ENCODE results near the gene ANKHD1.

ANKHD1 gene

GRCh38 chr5:140488914-140489313, 87.3 kb downstream of the ANKHD1 start:
- Mint-ChIP-seq H3K4me3 (no peak overlapping the region), H3K9me3 (no peaks in the 10 kb centered on the region), H3K27me3 (no peaks in the 10 kb centered on the region), H3K27ac (no peak overlapping the region), H3K36me3 (peaks cover 40% of the 10 kb centered on the region), H3K4me1 (no peaks in the 10 kb centered on the region)
- DNase-seq, result no peak
- CTCF ChIA-PET, result no interaction called here

- no peaks in the 10 kb centered on the region for H3K27me3 Mint-ChIP-seq
- H3K4me3 Mint-ChIP-seq, result no peak overlapping the region
- no peaks in the 10 kb centered on the region for H3K4me1 Mint-ChIP-seq
- H3K9me3 Mint-ChIP-seq, result no peaks in the 10 kb centered on the region
- CTCF ChIA-PET, result no interaction called here
- no peak overlapping the region for H3K27ac Mint-ChIP-seq
- DNase-seq, result no peak
- H3K36me3 Mint-ChIP-seq, result peaks cover 26% of the 10 kb centered on the region
Measured at GRCh38 chr5:140497897-140498296, 96.3 kb downstream of the ANKHD1 start.

- CTCF ChIA-PET, result no interaction called here
- Mint-ChIP-seq H3K36me3 (peaks cover 20% of the 10 kb centered on the region), H3K4me1 (no peaks in the 10 kb centered on the region), H3K27me3 (no peaks in the 10 kb centered on the region), H3K9me3 (no peaks in the 10 kb centered on the region), H3K4me3 (no peak overlapping the region), H3K27ac (no peak overlapping the region)
- DNase-seq, result no peak
Measured at GRCh38 chr5:140498591-140498990, 97.0 kb downstream of the ANKHD1 start.

GRCh38 chr5:140502834-140503233, 101.2 kb downstream of the ANKHD1 start:
- H3K27ac Mint-ChIP-seq, result no peak overlapping the region
- H3K4me3 Mint-ChIP-seq, result no peak overlapping the region
- no peaks in the 10 kb centered on the region for H3K4me1 Mint-ChIP-seq
- no peaks in the 10 kb centered on the region for H3K27me3 Mint-ChIP-seq
- no peak for DNase-seq
- CTCF ChIA-PET, result interaction anchor here (0.8 kb wide), 1 partner anchor 262 kb away, joined by 3 read pairs; no protein-coding TSS in a partner anchor
- H3K9me3 Mint-ChIP-seq, result no peaks in the 10 kb centered on the region
- peaks cover 17% of the 10 kb centered on the region for H3K36me3 Mint-ChIP-seq

- Mint-ChIP-seq H3K4me1 (no peaks in the 10 kb centered on the region), H3K27ac (no peak overlapping the region), H3K36me3 (peaks cover 49% of the 10 kb centered on the region), H3K27me3 (no peaks in the 10 kb centered on the region), H3K4me3 (no peak overlapping the region), H3K9me3 (no peaks in the 10 kb centered on the region)
- no peak for DNase-seq
- CTCF ChIA-PET, result no interaction called here
Measured at GRCh38 chr5:140509898-140510297, 108.3 kb downstream of the ANKHD1 start.

GRCh38 chr5:140513124-140513523, 111.5 kb downstream of the ANKHD1 start:
- H3K4me3 Mint-ChIP-seq, result no peak overlapping the region
- DNase-seq, result no peak
- H3K27ac Mint-ChIP-seq, result no peak overlapping the region
- no peaks in the 10 kb centered on the region for H3K9me3 Mint-ChIP-seq
- CTCF ChIA-PET, result no interaction called here
- no peaks in the 10 kb centered on the region for H3K4me1 Mint-ChIP-seq
- H3K36me3 Mint-ChIP-seq, result peaks cover 48% of the 10 kb centered on the region
- no peaks in the 10 kb centered on the region for H3K27me3 Mint-ChIP-seq

- Mint-ChIP-seq H3K4me1 (no peaks in the 10 kb centered on the region), H3K27ac (no peak overlapping the region)
Measured at GRCh38 chr5:140524003-140524402, 122.4 kb downstream of the ANKHD1 start.

GRCh38 chr5:140540227-140540626, 138.6 kb downstream of the ANKHD1 start:
- CTCF ChIA-PET, result interaction anchor here (0.9 to 1.2 kb wide), 2 partner anchors 11 to 95 kb away, joined by 3 read pairs; no protein-coding TSS in a partner anchor
- Mint-ChIP-seq H3K4me1 (no peaks in the 10 kb centered on the region), H3K27me3 (no peaks in the 10 kb centered on the region), H3K27ac (no peak overlapping the region), H3K36me3 (peaks cover 54% of the 10 kb centered on the region), H3K9me3 (no peaks in the 10 kb centered on the region), H3K4me3 (no peak overlapping the region)
- no peak for DNase-seq

More at GRCh38 chr5:140524003-140524402, 122.4 kb downstream of the ANKHD1 start:
- Mint-ChIP-seq H3K27me3 (no peaks in the 10 kb centered on the region), H3K9me3 (peaks cover 2% of the 10 kb centered on the region), H3K36me3 (peaks cover 41% of the 10 kb centered on the region), H3K4me3 (no peak overlapping the region)
- CTCF ChIA-PET, result no interaction called here
- DNase-seq, result no peak

- Mint-ChIP-seq H3K4me3 (no peak overlapping the region), H3K27ac (no peak overlapping the region), H3K9me3 (no peaks in the 10 kb centered on the region), H3K27me3 (no peaks in the 10 kb centered on the region), H3K36me3 (peaks cover 47% of the 10 kb centered on the region), H3K4me1 (peaks cover 13% of the 10 kb centered on the region)
- no peak for DNase-seq
- CTCF ChIA-PET, result no interaction called here
Measured at GRCh38 chr5:140542972-140543371, 141.3 kb downstream of the ANKHD1 start.

GRCh38 chr5:140544986-140545385, 143.4 kb downstream of the ANKHD1 start:
- no peak for DNase-seq
- Mint-ChIP-seq H3K4me3 (no peak overlapping the region), H3K9me3 (no peaks in the 10 kb centered on the region), H3K27me3 (no peaks in the 10 kb centered on the region), H3K27ac (no peak overlapping the region), H3K36me3 (peaks cover 51% of the 10 kb centered on the region), H3K4me1 (peaks cover 33% of the 10 kb centered on the region)
- CTCF ChIA-PET, result no interaction called here

GRCh38 chr5:140545606-140546005, 144.0 kb downstream of the ANKHD1 start:
- no peak for DNase-seq
- H3K9me3 Mint-ChIP-seq, result no peaks in the 10 kb centered on the region
- peaks cover 49% of the 10 kb centered on the region for H3K36me3 Mint-ChIP-seq
- peak overlapping the region; percentile 96 for H3K27ac Mint-ChIP-seq
- H3K27me3 Mint-ChIP-seq, result no peaks in the 10 kb centered on the region
- CTCF ChIA-PET, result interaction anchor here (0.8 to 1.8 kb wide), 3 partner anchors 11 to 304 kb away, joined by 3 to 5 read pairs (median 3); no protein-coding TSS in a partner anchor
- H3K4me3 Mint-ChIP-seq, result no peak overlapping the region
- peaks cover 39% of the 10 kb centered on the region for H3K4me1 Mint-ChIP-seq

GRCh38 chr5:140546851-140547507, 145.3 kb downstream of the ANKHD1 start:
- no peaks in the 10 kb centered on the region for H3K9me3 Mint-ChIP-seq
- peaks cover 48% of the 10 kb centered on the region for H3K36me3 Mint-ChIP-seq
- no peak for DNase-seq
- H3K4me1 Mint-ChIP-seq, result peaks cover 52% of the 10 kb centered on the region
- H3K27ac Mint-ChIP-seq, result peak overlapping the region; percentile 96
- CTCF ChIA-PET, result interaction anchor here (0.7 to 3.2 kb wide), 15 partner anchors 9 to 306 kb away, joined by 3 to 22 read pairs (median 3); partner anchors contain the start of genes HBEGF, TMCO6 and ZMAT2
- peak overlapping the region; percentile 82 for H3K4me3 Mint-ChIP-seq
- H3K27me3 Mint-ChIP-seq, result no peaks in the 10 kb centered on the region

- peak within 1 kb of the TSS; percentile 96 for H3K27ac Mint-ChIP-seq
- no peaks in the 10 kb centered on the region for H3K27me3 Mint-ChIP-seq
- H3K4me3 Mint-ChIP-seq, result peak within 1 kb of the TSS; percentile 82
- peak; percentile 94 for DNase-seq
- CTCF ChIA-PET, result interaction anchor here (0.7 to 3.2 kb wide), 16 partner anchors 8 to 307 kb away, joined by 3 to 22 read pairs (median 3); partner anchors contain the start of genes ANKHD1, HBEGF, TMCO6 and ZMAT2
- peaks cover 54% of the 10 kb centered on the region for H3K4me1 Mint-ChIP-seq
- peaks cover 46% of the 10 kb centered on the region for H3K36me3 Mint-ChIP-seq
- H3K9me3 Mint-ChIP-seq, result no peaks in the 10 kb centered on the region
Measured at GRCh38 chr5:140547508-140548299, 146.1 kb downstream of the ANKHD1 start, which contains the start of gene EIF4EBP3. Gene EIF4EBP3 (plus strand): TSS chr5:140547662. CDS start chr5:140547738, 76 bp downstream.

GRCh38 chr5:140548300-140548688, 146.7 kb downstream of the ANKHD1 start:
- no peak for DNase-seq
- CTCF ChIA-PET, result interaction anchor here (0.8 to 3.2 kb wide), 7 partner anchors 9 to 152 kb away, joined by 3 to 22 read pairs (median 3); partner anchors contain the start of genes ANKHD1, SRA1 and ZMAT2
- no peaks in the 10 kb centered on the region for H3K9me3 Mint-ChIP-seq
- peaks cover 59% of the 10 kb centered on the region for H3K4me1 Mint-ChIP-seq
- H3K27ac Mint-ChIP-seq, result peak overlapping the region; percentile 96
- peak overlapping the region; percentile 82 for H3K4me3 Mint-ChIP-seq
- H3K36me3 Mint-ChIP-seq, result peaks cover 51% of the 10 kb centered on the region
- no peaks in the 10 kb centered on the region for H3K27me3 Mint-ChIP-seq
